Hematopoietic multipotent progenitor cell treated with erythropoietin and hydrocortisone succinate and interleukin-3 and kit ligand, for 15 days (in vitro differentiated cells): ENCODE results near the gene SLC49A4.
A peak's percentile ranks its signal among the peaks of the same experiment; 100 is the strongest.
"Not testable (repeated sequence)": the region's sequence is repeated elsewhere in the genome, so short reads cannot be mapped to it uniquely, and the experiment has no call there.

Experiments used
- DNase-seq: peaks from one replicate; pipeline ENCODE4 v3.0.0-alpha.2; 2015; ENCODE audit warnings: low spot score

Gene SLC49A4, protein sequence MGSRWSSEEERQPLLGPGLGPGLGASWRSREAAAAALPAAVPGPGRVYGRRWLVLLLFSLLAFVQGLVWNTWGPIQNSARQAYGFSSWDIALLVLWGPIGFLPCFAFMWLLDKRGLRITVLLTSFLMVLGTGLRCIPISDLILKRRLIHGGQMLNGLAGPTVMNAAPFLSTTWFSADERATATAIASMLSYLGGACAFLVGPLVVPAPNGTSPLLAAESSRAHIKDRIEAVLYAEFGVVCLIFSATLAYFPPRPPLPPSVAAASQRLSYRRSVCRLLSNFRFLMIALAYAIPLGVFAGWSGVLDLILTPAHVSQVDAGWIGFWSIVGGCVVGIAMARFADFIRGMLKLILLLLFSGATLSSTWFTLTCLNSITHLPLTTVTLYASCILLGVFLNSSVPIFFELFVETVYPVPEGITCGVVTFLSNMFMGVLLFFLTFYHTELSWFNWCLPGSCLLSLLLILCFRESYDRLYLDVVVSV

DNA sequence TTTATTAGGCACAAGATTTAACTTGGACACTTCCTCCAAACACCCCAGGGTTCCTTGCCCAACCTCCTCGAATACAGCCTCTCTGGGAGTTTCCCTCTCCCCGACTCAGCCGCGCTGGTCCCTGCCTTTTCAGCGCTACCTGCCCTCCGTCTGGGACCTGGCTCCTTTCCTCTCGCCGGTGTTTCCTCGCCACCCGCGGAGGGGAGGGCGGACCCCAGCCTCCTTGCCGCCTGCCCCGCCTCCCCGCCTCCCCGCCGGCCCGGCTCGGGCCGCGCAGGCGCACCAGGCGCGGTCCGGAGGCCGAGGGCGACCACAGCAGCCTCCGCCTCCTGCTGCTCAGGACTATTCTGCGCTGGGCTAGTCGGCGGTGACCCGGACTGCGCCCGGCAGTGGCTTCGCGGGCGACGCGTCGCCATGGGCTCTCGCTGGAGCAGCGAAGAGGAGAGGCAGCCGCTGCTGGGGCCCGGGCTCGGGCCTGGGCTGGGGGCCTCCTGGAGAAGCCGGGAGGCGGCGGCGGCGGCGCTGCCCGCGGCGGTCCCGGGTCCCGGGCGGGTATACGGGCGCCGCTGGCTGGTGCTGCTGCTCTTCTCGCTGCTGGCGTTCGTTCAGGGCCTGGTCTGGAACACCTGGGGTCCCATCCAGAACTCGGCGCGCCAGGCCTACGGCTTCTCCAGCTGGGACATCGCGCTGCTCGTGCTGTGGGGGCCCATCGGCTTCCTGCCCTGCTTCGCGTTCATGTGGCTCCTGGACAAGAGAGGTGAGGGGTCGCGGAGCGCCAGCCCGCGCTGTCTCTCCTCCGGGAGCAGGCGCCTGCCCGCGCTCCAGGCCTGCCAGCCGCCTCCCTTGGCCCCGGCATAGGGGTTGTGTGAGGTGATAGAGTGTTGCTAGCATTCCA, at the start of gene SLC49A4:
Gene SLC49A4, plus strand, starts transcription at position 291 of the 895 bp plus-strand sequence. Its CDS starts 124 bp downstream, at position 415.
- DNase-seq, result peak; percentile 59

DNA sequence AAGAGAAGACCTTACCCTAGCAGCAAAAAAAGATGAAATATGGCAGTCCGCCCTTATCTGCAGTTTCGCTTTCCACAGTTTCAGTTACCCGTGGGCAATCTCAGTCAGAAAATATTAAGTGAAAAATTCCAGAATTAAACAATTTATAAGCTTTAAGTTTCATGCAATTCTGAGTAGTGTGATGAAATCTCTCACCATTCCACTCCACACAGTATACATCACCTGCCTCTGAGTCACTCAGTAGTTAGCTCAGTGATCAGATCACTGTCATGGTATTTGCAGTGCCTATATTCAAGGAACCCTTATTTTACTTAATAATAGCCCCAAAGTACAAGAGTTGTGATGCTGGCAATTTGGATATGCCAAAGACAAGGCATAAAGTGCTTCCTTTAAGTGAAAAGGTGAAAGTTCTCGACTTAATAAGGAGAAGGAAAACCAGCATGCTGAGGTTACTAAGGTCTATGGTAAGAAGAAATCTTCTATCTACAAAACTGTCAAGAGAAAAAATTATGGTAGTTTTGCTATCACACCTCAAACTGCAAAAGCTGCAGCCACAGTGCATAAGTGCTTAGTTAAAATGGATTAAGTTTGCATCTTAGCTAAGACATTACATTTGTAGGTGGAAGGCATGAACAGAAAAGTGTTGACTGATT, 49.4 kb upstream of the SLC49A4 start:
- DNase-seq, result no peak

DNA sequence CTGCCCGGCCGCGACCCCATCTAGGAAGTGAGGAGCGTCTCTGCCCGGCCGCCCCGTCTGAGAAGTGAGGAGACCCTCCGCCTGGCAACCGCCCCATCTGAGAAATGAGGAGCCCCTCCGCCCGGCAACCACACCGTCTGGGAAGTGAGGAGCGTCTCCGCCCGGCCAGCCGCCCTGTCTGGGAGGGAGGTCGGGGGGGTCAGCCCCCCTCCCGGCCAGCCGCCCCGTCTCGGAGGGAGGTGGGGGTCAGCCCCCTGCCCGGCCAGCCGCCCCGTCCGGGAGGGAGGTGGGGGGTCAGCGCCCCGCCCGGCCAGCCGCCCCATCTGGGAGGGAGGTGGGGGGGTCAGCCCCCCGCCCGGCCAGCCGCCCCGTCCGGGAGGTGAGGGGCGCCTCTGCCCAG, 47.6 kb upstream of the SLC49A4 start:
- DNase-seq, result not testable (repeated sequence)

DNA sequence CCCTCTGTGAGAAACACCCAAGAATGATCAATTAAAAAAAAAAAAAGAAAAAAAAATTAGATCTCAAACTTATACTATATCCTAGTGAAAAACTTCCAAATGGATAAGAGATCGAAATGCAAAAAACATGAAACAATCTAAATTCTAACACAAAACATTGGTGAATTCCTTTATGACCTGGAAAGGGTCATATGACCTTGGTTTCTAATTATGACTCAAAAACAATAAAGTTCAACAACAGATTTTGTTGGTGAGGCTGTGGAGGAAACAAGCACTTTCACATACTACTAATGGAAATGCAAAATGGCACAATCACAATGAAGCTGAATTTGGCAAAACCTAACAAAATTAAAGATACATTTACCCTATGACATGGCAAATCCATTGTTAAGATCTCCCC, 46.5 kb upstream of the SLC49A4 start:
- no peak for DNase-seq

DNA sequence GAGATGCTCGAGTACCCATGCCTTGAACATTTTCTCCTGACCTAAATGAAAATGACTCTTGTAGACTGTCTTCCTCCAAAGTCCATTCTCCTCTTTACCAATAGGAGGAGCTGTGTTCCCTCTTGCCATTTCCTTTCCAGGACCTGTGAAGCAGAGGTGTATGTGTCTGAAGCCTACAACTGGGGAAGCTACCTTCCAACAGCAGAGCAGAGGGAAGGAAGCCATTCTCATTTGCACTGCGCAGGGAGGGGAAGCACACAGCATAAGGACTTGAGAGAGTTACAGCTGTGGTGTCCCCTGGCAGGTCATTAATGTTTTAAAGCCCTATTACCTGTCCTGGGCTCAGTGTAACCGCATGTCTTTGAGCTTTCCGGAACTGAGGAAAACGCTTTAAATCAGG, 39.9 kb upstream of the SLC49A4 start:
- peak; percentile 58 for DNase-seq

DNA sequence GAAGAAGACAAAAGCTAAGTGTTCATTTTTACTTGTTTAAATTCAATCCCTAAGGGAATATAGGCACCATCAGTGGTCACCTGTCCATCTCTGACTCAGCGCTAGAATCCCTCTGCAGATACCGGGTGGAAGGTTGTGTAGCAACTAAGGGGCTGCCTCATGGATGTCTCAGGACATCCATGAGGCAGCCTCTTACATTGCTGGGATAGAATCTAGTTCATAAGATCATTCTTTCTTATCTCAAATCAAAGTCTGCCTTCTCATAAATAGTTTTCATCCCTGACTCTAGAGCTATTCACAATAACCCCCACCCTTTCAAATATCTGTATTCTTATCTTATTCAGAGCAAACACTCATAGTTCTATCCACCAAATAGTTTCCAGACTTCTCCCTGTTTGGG, 39.4 kb upstream of the SLC49A4 start:
- DNase-seq, result no peak

DNA sequence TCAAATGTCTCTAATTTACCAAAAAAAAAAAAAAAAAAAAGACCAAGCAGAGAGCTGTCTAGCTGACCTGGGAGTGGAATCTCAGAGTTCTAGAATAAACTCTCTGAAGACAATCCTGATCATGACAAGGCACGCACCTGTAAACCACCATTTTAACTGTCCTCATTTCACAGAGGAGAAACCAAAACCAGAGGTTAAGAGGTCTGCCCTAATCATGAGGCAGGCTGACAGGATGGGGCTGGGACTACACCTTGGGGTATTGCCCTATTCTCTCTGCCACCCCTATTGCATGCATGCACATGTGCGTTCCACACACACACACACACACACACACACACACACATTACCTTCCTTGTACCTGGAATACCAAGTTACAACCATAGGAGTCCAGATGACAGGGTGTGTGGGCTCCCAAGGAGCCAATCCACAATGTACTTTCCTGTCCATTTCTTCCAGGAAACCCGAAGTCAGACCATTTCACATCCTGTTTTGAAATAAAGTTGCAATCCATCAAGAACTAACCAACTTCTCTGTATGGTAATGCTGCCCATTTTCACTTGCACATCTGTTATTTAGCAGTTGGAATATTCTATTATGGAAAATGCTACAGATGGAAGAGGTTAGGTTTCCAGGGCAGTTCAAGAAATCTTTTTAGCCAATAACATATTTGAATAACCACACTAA, 35.9 kb upstream of the SLC49A4 start:
- DNase-seq, result no peak

DNA sequence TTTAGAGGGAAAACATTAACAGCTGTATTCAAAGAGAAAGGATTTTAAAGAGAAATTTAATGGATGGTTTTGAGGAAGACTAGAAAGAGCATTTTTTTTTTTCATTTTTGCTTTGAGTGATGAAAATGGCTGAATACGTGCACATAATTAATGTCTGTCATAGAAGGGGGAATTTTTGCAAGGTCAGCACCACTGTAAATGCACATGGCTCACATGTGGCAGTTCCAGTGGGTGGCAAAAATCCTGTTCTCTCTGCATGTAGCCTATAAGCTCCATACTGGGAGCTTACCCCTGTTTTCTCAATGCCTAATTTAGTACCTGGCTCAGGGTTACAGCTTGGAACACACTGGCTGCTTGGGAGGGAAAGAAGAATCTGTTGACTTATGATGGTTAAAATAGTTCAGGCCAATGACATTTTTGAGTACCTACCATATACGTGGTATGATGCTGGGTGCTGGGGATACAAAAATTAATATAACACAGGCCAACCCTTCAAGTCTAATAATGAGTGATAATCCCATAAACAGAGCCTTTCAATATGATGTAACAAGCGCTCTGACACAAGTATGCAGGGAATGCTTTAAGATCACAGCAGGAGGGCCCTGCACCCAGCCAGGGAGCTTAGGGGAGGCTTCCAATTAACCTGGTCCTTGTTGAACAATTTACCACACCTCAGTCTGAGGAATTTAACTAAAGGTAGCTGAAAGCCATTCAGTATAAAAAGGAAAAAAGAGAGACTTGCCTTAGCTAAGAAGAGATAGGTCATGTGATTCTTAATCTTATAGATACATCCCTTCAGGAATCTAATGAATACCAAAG, 34.2 kb upstream of the SLC49A4 start:
- DNase-seq, result no peak

DNA sequence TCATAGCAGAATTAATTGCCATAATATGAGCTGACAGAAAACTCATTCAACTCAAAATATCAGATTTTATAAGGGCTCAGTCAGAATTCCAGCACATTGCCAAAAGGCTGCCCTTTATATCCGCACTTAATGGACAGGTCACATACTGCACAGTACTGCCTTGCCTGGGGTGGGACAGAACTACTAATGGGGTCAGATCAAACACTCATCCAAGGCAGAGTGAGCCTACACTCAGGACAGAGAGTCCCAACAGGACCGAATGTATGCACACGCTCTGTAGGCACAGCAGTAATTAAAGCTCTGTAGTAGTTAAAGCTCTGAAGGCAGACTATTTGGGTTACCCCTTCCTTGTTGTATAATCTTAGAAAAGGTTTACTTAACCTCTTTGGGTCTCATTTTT, 28.4 kb upstream of the SLC49A4 start:
- no peak for DNase-seq

DNA sequence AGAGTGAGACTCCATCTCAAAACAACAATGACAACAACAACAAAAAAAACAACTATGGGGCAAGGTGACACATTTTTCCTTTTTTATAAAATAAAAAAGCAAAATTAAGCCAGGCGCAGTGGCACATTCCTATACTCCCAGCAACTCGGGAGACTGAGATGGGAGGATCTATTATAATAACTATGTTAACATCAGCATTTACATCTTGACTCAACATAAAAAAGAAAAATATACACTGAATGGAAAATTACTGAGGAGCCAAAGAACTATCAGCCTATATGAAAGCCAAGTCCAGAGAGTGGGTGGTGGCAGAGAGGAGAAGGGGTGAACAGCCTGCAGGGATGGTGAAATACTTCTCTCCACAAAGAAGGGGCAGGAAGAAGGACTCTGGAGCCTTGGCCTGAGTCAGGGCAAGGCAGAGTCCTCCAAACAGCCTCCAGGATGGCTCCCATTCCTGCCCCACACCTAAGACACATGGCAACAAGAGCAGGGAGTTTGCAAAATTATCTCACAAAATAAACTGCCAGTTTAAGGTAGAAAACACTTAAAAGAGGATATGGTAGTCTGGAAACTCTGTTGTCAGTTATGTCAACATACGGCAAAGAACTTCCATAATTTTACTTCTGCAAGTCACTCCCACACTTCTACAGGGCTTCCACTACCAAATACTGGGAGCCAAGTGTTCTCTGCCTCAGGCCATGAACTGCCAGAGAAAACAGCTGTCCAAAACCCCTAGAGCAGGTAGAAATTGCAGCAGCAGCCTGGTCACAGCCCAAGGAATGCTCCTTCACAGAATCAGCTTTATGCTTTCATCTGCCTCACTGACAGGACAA, 27.1 kb upstream of the SLC49A4 start:
- no peak for DNase-seq

DNA sequence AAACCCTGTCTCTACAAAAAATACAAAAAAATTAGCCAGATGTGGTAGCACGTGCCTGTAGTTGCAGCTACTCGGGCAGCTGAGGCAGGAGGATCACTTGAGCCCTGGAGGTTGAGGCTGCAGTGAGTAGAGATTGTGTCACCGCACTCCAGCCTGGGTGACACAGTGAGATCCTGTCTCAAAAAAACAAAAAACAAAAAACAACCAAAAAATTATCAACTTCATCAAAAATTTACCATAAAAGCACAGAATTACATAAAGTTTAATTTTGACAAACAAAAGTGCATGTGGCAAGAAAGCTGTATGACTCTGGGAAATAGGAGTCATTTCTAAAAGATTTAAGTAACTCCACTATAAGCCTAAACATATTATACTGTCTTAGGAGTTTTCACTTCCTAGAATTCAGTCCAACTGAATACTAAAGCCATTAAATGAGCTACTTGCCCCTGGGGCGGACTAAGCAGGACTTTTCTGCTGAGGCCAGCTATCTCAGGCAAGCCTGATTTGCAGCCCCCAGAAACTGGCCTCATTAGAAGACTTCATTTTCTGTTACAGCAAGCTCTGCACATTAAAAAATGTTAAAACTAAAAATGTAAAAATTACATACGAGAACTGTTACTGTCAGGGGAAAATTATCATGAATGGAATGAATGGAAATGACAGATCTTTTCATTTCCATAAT, 24.2 kb upstream of the SLC49A4 start:
- no peak for DNase-seq

DNA sequence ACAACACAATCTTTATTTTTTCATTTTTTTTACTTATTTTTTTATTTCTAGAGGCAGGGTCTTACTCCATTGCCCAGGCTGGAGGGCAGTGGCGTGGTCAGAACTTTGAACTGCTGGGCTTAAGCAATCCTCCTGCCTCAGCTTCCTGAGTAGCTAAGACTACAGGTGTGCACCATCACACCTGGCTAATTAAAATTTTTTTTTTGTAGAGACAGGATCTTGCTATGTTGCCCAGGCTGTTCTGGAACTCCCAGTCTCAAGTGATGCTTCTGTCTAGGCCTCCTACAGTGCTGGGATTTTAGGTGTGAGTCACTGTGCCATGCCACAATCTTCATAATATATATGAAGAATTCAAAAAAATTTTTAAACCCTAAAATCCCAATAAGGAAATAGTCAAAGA, 22.0 kb upstream of the SLC49A4 start:
- no peak for DNase-seq

DNA sequence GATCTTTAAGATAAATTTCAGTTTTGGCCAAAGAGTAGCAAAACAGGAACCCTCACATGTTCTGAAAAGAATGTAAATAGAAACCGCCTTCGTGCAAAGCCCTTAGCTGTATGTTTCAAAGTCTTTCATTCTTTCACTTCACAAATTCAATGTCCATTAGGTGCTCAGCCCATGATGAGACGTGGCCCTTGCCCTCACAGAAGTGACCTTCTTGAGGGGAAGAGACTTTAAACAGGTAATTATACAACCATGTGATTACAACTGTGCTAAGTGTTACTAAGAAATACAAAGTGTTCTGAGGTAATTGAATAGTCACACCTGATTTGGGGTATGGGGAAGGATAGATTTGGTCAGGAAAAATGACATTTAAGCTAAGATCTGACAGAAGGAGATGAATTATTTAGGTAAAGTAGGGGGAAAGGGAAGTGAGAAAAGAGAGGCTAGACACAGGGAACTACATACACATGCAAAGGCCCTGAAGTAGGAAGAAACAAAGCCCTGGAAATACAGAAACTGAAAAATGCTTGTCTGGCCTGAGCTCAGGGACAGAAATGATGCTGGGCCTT, 20.8 kb upstream of the SLC49A4 start:
- DNase-seq, result no peak

DNA sequence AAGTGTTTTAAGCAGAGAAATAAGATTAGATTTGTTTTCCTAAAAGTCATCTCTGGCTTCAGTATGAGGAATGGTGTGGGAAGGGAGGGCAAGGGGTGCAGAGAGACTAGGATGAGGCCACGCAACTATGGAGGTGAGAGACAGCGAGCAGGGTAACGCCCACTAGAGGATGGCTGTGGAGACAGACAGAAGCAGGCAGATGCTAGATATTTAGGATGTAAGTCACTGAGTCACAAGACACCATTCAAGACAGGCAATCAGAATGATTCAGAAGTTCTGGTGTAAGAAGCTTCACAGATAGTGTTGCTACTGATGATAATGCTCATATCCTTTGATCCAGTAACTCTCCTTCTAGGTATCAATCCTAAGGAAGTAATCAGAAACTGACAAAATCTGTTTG, 20.3 kb upstream of the SLC49A4 start:
- peak; percentile 20 for DNase-seq

DNA sequence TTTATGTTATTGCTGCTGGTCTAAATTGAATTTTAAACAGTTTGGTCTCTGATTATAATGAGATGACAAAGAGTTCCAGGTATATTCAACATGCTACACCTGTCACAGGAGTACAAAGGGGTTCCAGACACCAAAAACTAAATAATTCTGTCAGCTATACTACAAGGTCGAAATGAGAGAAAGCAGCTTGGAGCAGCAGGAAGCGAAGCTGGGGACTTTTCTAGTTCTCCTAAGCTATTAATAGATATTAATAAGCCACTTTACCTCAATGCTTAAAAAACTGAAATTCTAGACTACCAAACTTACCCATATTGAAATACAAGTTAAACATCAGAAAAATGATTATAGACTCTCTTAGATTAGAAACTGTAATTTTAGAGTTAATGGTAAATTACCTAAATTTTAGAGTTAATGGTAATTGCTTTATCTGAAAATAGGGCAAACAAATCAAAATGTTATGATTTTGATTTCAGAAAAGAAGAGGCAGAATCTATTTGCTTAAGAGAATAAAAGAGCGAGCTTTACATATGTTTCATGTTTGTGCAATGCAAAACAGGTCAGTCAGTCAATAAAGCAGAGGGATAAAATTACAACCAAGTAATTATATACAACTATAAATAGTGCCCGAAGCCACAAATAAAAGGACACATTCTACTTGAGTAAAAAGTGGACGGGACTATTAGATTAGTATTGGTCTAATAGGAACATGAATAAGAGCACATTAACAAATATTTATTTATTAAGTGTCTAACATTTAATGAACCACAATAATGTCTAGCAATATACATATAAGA, 18.0 kb upstream of the SLC49A4 start:
- no peak for DNase-seq

DNA sequence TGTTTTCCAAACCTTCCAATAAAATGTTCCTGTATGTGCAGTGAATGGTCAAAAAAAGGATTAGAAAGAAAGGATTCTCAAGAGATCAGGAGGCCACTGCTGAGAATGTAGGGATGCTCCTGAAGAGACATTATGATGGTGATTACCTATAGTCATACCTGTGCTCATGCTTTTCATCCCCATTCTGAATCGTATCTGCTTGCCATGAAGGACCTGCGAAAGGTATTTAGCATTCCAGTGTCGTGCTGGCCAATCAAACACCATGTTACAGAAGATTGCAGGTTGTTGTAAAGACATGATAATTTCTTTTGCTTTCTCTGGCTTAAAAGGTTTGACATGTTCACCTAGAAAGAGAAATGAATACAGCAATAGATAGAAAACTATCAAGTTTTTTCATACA, 17.3 kb upstream of the SLC49A4 start:
- DNase-seq, result no peak

DNA sequence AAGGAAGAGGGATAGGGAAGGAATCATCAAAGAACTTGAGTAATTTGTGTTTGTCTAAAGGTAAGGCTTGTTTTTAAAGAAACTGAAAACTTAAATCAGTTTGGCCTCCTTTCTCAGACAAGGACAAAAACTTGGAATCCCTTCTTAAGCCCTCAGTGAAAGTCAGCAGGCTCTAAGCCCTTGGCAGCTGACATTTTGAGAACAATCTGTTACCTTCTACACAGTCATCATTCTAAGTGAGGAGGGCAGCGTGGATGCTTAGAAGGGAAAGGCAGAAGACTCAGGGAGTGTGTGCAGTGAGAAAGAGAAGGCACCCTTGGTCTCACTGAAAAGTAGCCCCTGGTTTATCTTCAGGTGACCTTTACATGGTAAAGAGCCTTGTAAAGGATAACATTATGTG, 12.1 kb upstream of the SLC49A4 start:
- DNase-seq, result no peak

DNA sequence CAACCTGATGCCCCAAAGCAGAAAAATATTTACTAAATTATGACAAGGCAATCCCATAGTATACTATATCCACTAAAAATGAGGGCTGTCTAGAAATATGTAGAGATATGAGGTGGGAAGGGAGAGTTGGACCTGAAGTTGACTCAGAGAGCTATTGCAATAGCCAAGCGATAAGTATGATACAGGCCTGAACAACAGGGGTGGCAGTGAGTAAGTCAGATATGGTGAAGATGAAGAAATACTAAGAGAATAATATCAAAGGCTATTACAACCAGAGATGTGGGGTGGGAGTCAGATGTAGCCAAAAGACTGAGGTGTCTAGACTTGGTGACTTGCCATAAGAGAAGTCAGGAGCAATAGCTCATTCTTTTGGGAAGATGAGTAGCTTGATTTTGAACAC, 10.4 kb upstream of the SLC49A4 start:
- no peak for DNase-seq
